ENCODE data around the gene NAV2.

NAV2 gene

GRCh38 chr11:20026629-20027555 lies 314.3 kb downstream of the NAV2 start:
- peak overlapping the region; percentile 43 for H3K4me3 ChIP-seq (ENCODE audit: low read length)
- TF ChIP-seq CTCF (IDR thresholded peaks at IDR 0.05; ENCODE audit: insufficient read depth, low read depth, low read length, missing control alignments): no peak
- peak; percentile 95 for DNase-seq (ENCODE audit: low read depth)

GRCh38 chr11:20027556-20028013 lies 314.9 kb downstream of the NAV2 start:
- peak; percentile 30 for DNase-seq (ENCODE audit: low read depth)
- H3K4me3 ChIP-seq (ENCODE audit: low read length): peak overlapping the region; percentile 43

GRCh38 chr11:20029193-20029592 lies 316.6 kb downstream of the NAV2 start:
- H3K4me3 ChIP-seq (ENCODE audit: low read length): no peak overlapping the region
- DNase-seq (ENCODE audit: low read depth): no peak
- TF ChIP-seq CTCF (IDR thresholded peaks at IDR 0.05; ENCODE audit: insufficient read depth, low read depth, low read length, missing control alignments): no peak

More at GRCh38 chr11:20027556-20028013, 314.9 kb downstream of the NAV2 start:
- TF ChIP-seq CTCF (IDR thresholded peaks at IDR 0.05; ENCODE audit: insufficient read depth, low read depth, low read length, missing control alignments): no peak

- no peak for TF ChIP-seq CTCF (IDR thresholded peaks at IDR 0.05; ENCODE audit: insufficient read depth, low read depth, low read length, missing control alignments)
- DNase-seq (ENCODE audit: low read depth): no peak
- H3K4me3 ChIP-seq (ENCODE audit: low read length): no peak overlapping the region
Measured at GRCh38 chr11:20030472-20030871, 317.8 kb downstream of the NAV2 start.

GRCh38 chr11:20031155-20032001 lies 318.7 kb downstream of the NAV2 start:
- peak; percentile 75 for DNase-seq (ENCODE audit: low read depth)
- no peak overlapping the region for H3K4me3 ChIP-seq (ENCODE audit: low read length)
- TF ChIP-seq CTCF (IDR thresholded peaks at IDR 0.05; ENCODE audit: insufficient read depth, low read depth, low read length, missing control alignments): no peak

GRCh38 chr11:20032127-20032526 lies 319.5 kb downstream of the NAV2 start:
- TF ChIP-seq CTCF (IDR thresholded peaks at IDR 0.05; ENCODE audit: insufficient read depth, low read depth, low read length, missing control alignments): no peak
- no peak for DNase-seq (ENCODE audit: low read depth)
- H3K4me3 ChIP-seq (ENCODE audit: low read length): no peak overlapping the region
